K562 (cell line): Measurements from ENCODE around the gene TSC22D1. TPM values are rescaled to one million over a fixed set of nuclear protein-coding genes. Genes with fewer than 3 reads are reported as not detected.

Source experiments
- ATAC-seq: fragments of 200-7000 bp; cut with Tn5 transposase; 3 replicates; pipeline ENCODE4 v1.9.1; 2020; ENCODE audit warnings: moderate library complexity
- BruUV-seq: library from RNA; stranded (reverse); fragments of 400-500 nt; replicated peaks from 2 replicates; lab custom pipeline; 2021; lab: Mats Ljungman, UMichigan
- CTCF ChIA-PET: fragments of 300-600 bp; formaldehyde crosslinking; extraction: SDS; loops from one replicate; lab custom pipeline; 2021; ENCODE audit warnings: low intra/inter-chr PET ratio; lab: Yijun Ruan, JAX
- POLR2A ChIA-PET: fragments of 300-600, 350-650 bp; sonication (Branson Sonifier 250); formaldehyde crosslinking; extraction: SDS; loops from one replicate; lab custom pipeline; 2021; ENCODE audit warnings: antibody characterized with exemption, inconsistent platforms; lab: Yijun Ruan, JAX
- DNase-seq, 4 experiments: peaks; one replicate each; pipeline versions ENCODE4 v3.0.0 to v3.0.0-alpha.2; 2011 to 2018; ENCODE audit warnings: low spot score in 3 of 4, mixed read lengths in 3 of 4; ENCODE audit errors: extremely low read depth in 1 of 4
- FAIRE-seq: peaks from 2 replicates; lab custom pipeline; 2011; peaks lifted over from hg19 to GRCh38; lab: Jason Lieb, UNC
- H2AFZ ChIP-seq: 2 replicates; pipeline ENCODE4 v1.6.0; 2011; ENCODE audit warnings: low read depth, low read length, control low read depth, inconsistent platforms
- H3K27ac ChIP-seq: fragments of 200-600 bp; 3 replicates; pipeline ENCODE4 v1.8.0; 2011; ENCODE audit warnings: low read depth, mild to moderate bottlenecking, control low read depth, inconsistent platforms, low read length, moderate library complexity, mixed read lengths; ENCODE audit errors: extremely low read depth
- H3K27me3 ChIP-seq, 2 experiments: fragments of 300-600 bp in 1 of 2; 2 replicates in 1 of 2; 3 replicates in 1 of 2; pipeline versions ENCODE4 v1.6.0 to v1.8.0; 2011; ENCODE audit warnings: inconsistent platforms in 2 of 2, low read length in 2 of 2, mild to moderate bottlenecking in 1 of 2, mixed read lengths in 1 of 2, moderate library complexity in 1 of 2; ENCODE audit not compliant: control insufficient read depth in 2 of 2, insufficient read depth in 2 of 2
- H3K36me3 ChIP-seq: fragments of 300-600 bp; 3 replicates; pipeline ENCODE4 v1.8.0; 2011; ENCODE audit warnings: mild to moderate bottlenecking, low read length, inconsistent platforms; ENCODE audit not compliant: control insufficient read depth, insufficient read depth
- H3K4me1 ChIP-seq, 2 experiments: fragments of 200-600 bp in 1 of 2; replicated peaks in 1 of 2; 2 replicates in 1 of 2; 3 replicates in 1 of 2; pipeline versions ENCODE4 v1.5.1 to v1.8.0; 2011; ENCODE audit warnings: inconsistent platforms in 2 of 2, low read length in 2 of 2, mild to moderate bottlenecking in 1 of 2, mixed read lengths in 1 of 2, moderate library complexity in 1 of 2; ENCODE audit not compliant: control insufficient read depth in 2 of 2, insufficient read depth in 2 of 2
- H3K4me2 ChIP-seq: 2 replicates; pipeline ENCODE4 v1.6.1; 2011; ENCODE audit warnings: low read length, control low read depth, inconsistent platforms, mixed read lengths; ENCODE audit not compliant: insufficient read depth
- H3K4me3 ChIP-seq: fragments of 200-600 bp; sonication (generic), shearing (Covaris generic); 2 replicates; pipeline ENCODE4 v1.5.1; 2016; ENCODE audit warnings: control low read depth, inconsistent platforms
- H3K79me2 ChIP-seq: fragments of 200-600 bp; 3 replicates; pipeline ENCODE4 v1.8.0; 2011; ENCODE audit warnings: low read length, inconsistent platforms; ENCODE audit not compliant: control insufficient read depth, insufficient read depth
- H3K9ac ChIP-seq, 2 experiments: 2 replicates each; pipeline versions ENCODE4 v1.6.0 to v1.6.1; 2011; ENCODE audit warnings: low read depth in 2 of 2, low read length in 2 of 2, control low read depth in 1 of 2, inconsistent platforms in 1 of 2, mild to moderate bottlenecking in 1 of 2, mixed read lengths in 1 of 2; ENCODE audit not compliant: insufficient read depth in 1 of 2
- H3K9me1 ChIP-seq: one replicate; pipeline ENCODE4 v1.6.0; 2011; ENCODE audit warnings: inconsistent platforms, mild to moderate bottlenecking, low read length, moderate library complexity; ENCODE audit not compliant: control insufficient read depth, insufficient read depth
- H3K9me3 ChIP-seq: replicated peaks from 2 replicates; pipeline ENCODE4 v1.5.1; 2011; ENCODE audit warnings: low read depth, low read length, inconsistent platforms; ENCODE audit not compliant: control insufficient read depth, insufficient read depth
- H4K20me1 ChIP-seq: replicated peaks from 2 replicates; pipeline ENCODE4 v1.6.1; 2011; ENCODE audit warnings: low read length, inconsistent platforms, mixed read lengths; ENCODE audit not compliant: control insufficient read depth, insufficient read depth
- BMI1 ChIP-seq: fragments of 150-350 bp; IDR thresholded peaks from 2 replicates; pipeline ENCODE4 v1.6.1; 2014; ENCODE audit warnings: low read length
- MCM2 ChIP-seq: fragments of 450-650 bp; IDR thresholded peaks from 2 replicates; pipeline ENCODE4 v1.6.1; 2017; ENCODE audit warnings: low read depth, mild to moderate bottlenecking
- MEF2D ChIP-seq: conservative IDR thresholded peaks from 2 replicates; pipeline ENCODE4 v1.6.1; 2016; ENCODE audit warnings: low read depth, missing genetic modification characterization, missing compliant biosample characterization
- NFIC ChIP-seq: fragments of 450-650 bp; IDR thresholded peaks from 2 replicates; pipeline ENCODE4 v1.6.1; 2017; ENCODE audit warnings: mild to moderate bottlenecking, inconsistent platforms
- ZBTB34 ChIP-seq: fragments of 250-450 bp; sonication (Bioruptor Pico); IDR thresholded peaks from 2 replicates; pipeline ENCODE4 v1.8.0; 2021; ENCODE audit warnings: mild to moderate bottlenecking, moderate library complexity
- WGBS: fragments of 100-300 bp; shearing (Covaris generic); methylation state at CpG from one replicate; pipeline ENCODE4 v1.1.6; 2016; ENCODE audit warnings: low coverage, mixed read lengths; ENCODE audit not compliant: insufficient coverage; ENCODE audit errors: missing lambda C conversion rate; 5-methylcytosine and 5-hydroxymethylcytosine counted together
- in situ Hi-C: fragments of 300-500 bp; cut with MboI; formaldehyde crosslinking; loops from 4 replicates; pipeline ENCODE4 v1.15.0; 2018; ENCODE audit warnings: inconsistent platforms, mixed read lengths
- intact Hi-C: fragments of 100-400 bp; cut with micrococcal nuclease; formaldehyde crosslinking; loops from 2 replicates; pipeline ENCODE4 v1.14.2; 2022
- polyA plus RNA-seq, 8 experiments: library from polyadenylated mRNA; depleted of rRNA in 4 of 8; stranded (reverse) in 5 of 8; unstranded in 3 of 8; fragments of >200 nt; fragmentation: Nextera tagmentation in 2 of 8; fragmentation: Illumina TruSeq in 1 of 8; extraction: Ambion mirVana in 2 of 8; extraction: Trizol in 1 of 8; gene quantifications; 2 replicates each; pipeline versions ENCODE4 v1.2.1 to v1.2.3, GENCODE V29; 2011 to 2014; ENCODE audit warnings: inconsistent platforms in 1 of 8, missing spikeins in 1 of 8
- total RNA-seq, 7 experiments: library from RNA; depleted of rRNA in 6 of 7; stranded (reverse); fragments of >200 nt in 6 of 7; fragmentation: Illumina TruSeq in 2 of 7; extraction: Trizol in 2 of 7; gene quantifications; 2 replicates each; pipeline versions ENCODE4 v1.2.1 to v1.2.3, GENCODE V29; 2011 to 2021; ENCODE audit warnings: low replicate concordance in 1 of 7

Gene TSC22D1
- total and polyA plus RNA-seq, 9 of the 15 experiments (the other 6 are each of a cell fraction or from before 2014, with no cell fraction given) = 2.6 to 19.8 (median 8.4) TPM

- Histone ChIP-seq H2AFZ (no peak overlapping the region), H3K36me3 (no peaks in the 10 kb centered on the region)
- no peak for DNase-seq
- WGBS = 100% methylated on average over 3 of the region's 5 CpGs
- no peak for TF ChIP-seq MEF2D (tag)
- no peak for TF ChIP-seq MCM2
- TF ChIP-seq, all 486 proteins: peak for 0
- ATAC-seq (no peak), FAIRE-seq (no peak)
- Histone ChIP-seq H3K4me1 (peaks cover 0 to 4% of the 10 kb centered on the region in 2 experiments; a peak in 4 of 5 replicates), H3K9ac (no peak overlapping the region), H3K9me1 (no peaks in the 10 kb centered on the region), H3K4me2 (no peak overlapping the region), H3K27ac (no peak overlapping the region), H4K20me1 (no peaks in the 10 kb centered on the region), H3K27me3 (no peaks in the 10 kb centered on the region), H3K9me3 (no peaks in the 10 kb centered on the region), H3K79me2 (no peaks in the 10 kb centered on the region), H3K4me3 (no peak overlapping the region)
- ChIA-PET CTCF (no interaction called here), POLR2A (no interaction called here)
- BruUV-seq = no TSS peak
- in situ Hi-C loops = no loop called here
- intact Hi-C loops = no loop called here
These were observed 152.3 kb downstream of the TSC22D1 start for GRCh38 chr13:44423824-44424223.

GRCh38 chr13:44422755-44423643 is 153.1 kb downstream of the TSC22D1 start:
- Histone ChIP-seq H3K4me1 (peaks cover 0 to 4% of the 10 kb centered on the region in 2 experiments; a peak in 4 of 5 replicates), H3K9me1 (no peaks in the 10 kb centered on the region), H3K27ac (no peak overlapping the region), H3K9me3 (no peaks in the 10 kb centered on the region), H3K9ac (peak overlapping the region in 1 of 2 experiments; percentile 35; a peak in 1 of 4 replicates), H3K27me3 (no peaks in the 10 kb centered on the region), H3K4me2 (no peak overlapping the region), H3K4me3 (no peak overlapping the region), H4K20me1 (no peaks in the 10 kb centered on the region), H3K79me2 (no peaks in the 10 kb centered on the region), H3K36me3 (no peaks in the 10 kb centered on the region), H2AFZ (0 out of 2 replicates have a peak overlapping the region, but pooled peaks have one; percentile 9)
- intact Hi-C loops (no loop called here), in situ Hi-C loops (no loop called here)
- no peak for ATAC-seq
- POLR2A ChIA-PET = no interaction called here
- FAIRE-seq = no peak
- no TSS peak for BruUV-seq
- CTCF ChIA-PET = no interaction called here
- no peak for DNase-seq
- 30% methylated on average over 5 of the region's 15 CpGs for WGBS
- no peak for TF ChIP-seq BMI1
- peak; percentile 43; the same call in 1 of the 2 replicates for TF ChIP-seq NFIC
- TF ChIP-seq ZBTB34 (CRISPR knock-in tag) = no peak
